Hematopoietic multipotent progenitor cell treated with erythropoietin and hydrocortisone succinate and interleukin-3 and kit ligand, for 8 days (in vitro differentiated cells): ENCODE data around the gene FUT4.
"Not testable (repeated sequence)": the region's sequence is repeated elsewhere in the genome, so short reads cannot be mapped to it uniquely, and the experiment has no call there.

ENCODE experiments used
- DNase-seq: peaks from one replicate; pipeline ENCODE4 v3.0.0-alpha.2; 2015

Gene FUT4

DNA sequence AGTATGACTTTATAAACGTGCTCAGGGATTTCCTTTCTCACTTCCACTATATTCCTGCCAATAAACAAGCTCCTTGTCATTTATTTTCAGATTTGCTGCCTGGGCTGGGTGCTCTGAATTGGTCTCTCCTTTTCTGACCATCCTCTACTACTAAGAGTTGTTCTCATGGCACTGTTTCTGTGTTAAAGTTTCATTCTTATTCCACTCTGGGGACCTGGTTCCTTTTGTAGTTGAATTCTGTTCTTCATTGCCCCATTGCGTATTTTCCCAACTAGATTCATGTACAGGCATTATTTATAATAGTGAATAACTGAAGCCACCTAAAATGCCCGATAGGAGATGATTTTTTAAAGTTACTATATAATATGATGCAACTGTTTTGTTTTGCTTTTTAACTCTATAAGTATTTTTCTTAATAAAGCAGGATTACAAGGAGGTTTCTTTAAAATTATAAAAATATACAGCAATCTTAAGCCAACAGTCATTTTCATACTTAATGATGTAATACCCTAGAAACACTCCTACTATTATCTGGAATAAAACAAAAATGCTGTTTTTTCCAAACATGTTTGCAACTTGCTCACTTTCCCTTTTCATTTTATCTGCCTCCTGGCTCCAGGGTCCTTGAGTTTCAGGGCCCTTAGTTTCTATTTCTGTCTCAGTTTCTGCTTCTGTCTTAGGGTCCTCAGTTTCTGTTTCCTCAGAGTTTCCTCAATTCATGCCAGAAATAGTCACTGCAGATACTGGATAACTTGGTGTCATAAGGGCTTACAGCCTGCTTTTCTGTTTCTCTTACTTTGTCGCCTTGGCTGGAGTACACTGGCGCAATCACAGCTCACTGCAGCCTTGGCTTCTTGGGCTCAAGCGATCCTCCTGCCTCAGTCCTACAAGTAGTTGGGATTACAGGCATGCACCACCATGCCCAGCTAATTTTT is 9.8 kb upstream of the FUT4 start:
- no peak for DNase-seq

- DNase-seq, result no peak
Observed at GRCh38 chr11:94536386-94536785, 7.3 kb upstream of the FUT4 start.

GRCh38 chr11:94537031-94537600 is 6.6 kb upstream of the FUT4 start:
- no peak for DNase-seq

GRCh38 chr11:94539420-94539819 is 4.3 kb upstream of the FUT4 start:
- no peak for DNase-seq

GRCh38 chr11:94544646-94545263 is 1.0 kb downstream of the FUT4 start:
- no peak for DNase-seq

GRCh38 chr11:94545264-94546161 is 1.8 kb downstream of the FUT4 start:
- DNase-seq, result no peak

- no peak for DNase-seq
Observed at GRCh38 chr11:94546162-94546470, 2.4 kb downstream of the FUT4 start.

DNA sequence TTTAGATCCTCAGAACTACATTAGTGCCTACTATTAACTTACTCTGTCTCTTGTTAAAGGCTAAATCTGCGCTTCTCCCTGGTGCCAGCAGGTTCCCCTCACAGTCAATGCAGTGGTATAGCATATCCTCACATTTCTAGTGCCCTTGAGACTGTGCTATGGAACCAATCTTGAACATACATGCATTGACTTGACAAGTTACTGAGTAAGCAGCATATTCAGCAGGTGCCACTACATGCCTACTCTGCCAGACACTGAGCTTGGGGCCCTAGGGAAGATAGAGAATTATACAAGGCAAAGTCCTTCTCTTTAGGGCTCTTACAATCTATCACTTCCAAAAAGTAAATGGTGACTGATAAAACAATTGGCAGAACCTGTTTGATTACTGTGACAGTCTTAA is 3.2 kb downstream of the FUT4 start:
- DNase-seq, result no peak

- peak; percentile 20 for DNase-seq
Observed at GRCh38 chr11:94549146-94549545, 5.4 kb downstream of the FUT4 start.

- no peak for DNase-seq
Observed at GRCh38 chr11:94550513-94550912, 6.8 kb downstream of the FUT4 start.

DNA sequence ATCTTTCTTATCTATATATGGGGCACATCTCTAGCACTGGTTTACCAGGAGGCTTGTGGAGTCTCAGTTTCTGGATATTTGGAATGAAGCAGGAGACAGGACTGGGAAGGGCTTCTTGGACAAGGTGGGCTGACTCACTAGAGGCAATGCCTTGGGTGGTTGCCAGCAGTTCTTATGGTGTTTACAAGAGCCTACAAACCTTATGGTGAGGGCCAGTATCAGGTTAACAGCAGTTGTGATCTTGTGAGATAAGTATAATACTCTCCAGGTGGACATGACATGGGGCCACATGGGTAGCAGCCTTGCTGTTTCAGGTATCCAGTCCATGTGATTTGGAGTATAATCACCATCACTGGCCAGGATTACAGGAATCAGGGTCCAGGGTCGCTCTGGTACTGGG is 10.2 kb downstream of the FUT4 start:
- DNase-seq, result peak; percentile 17

- not testable (repeated sequence) for DNase-seq
Observed at GRCh38 chr11:94555752-94556329, 12.1 kb downstream of the FUT4 start.

GRCh38 chr11:94557421-94557820 is 13.7 kb downstream of the FUT4 start:
- no peak for DNase-seq

DNA sequence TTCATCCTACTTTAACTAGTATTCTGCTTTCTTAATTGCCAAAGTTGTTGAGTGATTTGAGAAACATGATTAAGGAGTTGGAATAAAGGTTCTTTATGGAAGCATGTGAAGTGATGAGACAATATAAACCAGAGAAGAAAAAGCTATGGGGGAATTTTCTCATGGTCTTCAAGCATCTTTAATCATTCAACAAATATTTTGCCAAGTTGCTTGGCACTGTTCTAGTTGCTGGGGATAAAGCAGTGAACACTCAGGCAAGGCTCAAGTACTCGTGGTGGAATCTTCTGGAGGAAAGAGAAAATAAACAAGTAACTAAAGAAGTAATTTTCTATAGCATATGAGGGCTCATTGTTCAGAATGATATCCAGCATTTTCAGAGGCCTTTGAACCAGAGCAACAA is 14.3 kb downstream of the FUT4 start:
- no peak for DNase-seq

DNA sequence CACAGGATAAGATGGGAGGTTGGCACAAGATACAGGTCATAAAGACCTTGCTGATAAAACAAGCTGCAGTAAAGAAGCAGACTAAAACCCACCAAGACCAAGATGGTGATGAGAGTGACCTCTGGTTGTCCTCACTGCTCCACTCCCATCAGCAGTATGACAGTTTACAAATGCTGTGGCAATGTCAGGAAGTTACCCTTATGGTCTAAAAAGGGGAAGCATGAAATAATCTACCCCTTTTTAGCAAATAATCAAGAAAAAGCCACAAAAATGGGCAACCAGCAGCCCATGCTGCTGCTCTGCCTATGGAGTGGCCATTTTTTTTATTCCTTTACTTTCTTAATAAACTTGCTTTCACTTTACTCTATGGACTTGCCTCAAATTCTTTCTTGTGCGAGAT is 14.7 kb downstream of the FUT4 start:
- DNase-seq, result peak; percentile 12

GRCh38 chr11:94558932-94559331 is 15.2 kb downstream of the FUT4 start:
- DNase-seq, result no peak

DNA sequence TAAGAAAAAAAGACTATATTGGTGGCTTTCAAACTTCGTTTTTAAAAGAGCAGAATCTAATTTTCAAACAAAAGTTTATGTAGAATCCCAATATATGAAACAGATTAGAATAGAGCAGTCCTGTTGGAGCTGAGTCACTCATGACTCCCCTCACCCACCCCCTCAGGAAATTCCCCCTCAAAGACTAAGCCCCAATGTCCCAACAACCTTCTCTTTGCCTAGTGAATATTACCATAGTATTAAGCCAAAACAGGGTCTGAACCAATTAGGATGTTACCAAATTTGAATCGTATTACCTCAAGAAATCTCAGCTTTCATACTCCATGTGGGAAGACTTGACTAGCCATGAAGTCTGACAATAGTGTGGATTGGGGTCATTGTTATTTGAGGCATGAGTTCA is 15.6 kb downstream of the FUT4 start:
- no peak for DNase-seq

- DNase-seq, result no peak
Observed at GRCh38 chr11:94560834-94561233, 17.1 kb downstream of the FUT4 start.

DNA sequence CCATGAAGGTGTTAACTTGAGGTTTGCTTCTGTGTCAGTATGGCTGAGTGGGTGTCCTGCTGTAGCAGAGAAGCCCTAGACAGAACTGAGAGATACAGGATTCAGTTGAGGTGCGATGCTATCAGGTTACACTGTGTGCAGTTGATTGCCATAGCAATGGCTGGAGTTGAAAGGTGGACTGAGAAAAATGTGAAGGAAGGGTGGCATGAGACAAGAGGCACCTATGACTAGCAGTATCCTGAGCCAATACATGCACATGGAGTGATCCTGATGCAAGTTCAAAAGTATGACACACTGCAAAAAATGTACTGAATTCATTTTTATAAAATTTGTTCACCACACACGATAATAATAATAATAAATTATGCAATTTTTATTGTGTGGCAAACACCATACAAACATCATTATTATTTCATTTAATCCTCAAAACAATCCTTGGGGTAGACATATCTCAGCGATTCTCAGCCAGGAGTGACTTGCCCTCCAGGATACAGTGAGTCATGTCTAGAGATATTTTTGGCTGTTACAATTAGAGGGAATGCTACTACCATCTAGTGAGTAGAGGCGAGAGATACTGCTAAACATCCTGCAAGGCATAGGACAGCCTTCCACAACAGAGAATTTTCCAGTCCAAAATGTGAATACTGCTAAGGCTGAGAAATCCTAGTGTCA is 19.6 kb downstream of the FUT4 start:
- no peak for DNase-seq

DNA sequence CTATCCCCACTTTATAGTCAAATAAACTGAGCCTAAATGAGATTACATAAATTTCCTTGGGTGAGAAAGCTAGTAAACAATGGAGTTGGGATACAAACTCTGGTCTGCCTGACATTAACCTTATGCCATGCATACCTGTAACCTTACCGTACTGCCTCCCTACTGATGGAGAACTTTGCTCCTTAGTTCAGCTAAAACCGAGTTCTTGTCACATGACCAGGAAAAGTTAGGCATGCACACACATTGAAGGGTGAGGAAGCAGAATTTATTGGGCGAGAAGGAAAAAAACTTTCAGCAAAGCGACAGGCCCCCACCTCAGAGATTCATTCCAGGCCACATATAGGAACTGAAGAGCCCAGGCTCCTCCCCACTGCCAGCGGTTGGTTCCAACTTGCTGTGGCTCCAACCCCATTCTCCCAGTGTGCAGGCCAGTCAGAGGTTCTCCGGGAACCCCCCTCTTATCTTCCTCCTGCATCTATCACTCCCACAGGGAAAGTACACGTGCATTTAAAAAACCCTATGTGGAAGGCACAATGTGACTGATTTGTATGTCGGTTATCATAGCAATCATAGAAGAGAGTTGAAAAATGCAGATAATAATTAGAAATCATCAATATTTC is 20.2 kb downstream of the FUT4 start:
- DNase-seq, result no peak

DNA sequence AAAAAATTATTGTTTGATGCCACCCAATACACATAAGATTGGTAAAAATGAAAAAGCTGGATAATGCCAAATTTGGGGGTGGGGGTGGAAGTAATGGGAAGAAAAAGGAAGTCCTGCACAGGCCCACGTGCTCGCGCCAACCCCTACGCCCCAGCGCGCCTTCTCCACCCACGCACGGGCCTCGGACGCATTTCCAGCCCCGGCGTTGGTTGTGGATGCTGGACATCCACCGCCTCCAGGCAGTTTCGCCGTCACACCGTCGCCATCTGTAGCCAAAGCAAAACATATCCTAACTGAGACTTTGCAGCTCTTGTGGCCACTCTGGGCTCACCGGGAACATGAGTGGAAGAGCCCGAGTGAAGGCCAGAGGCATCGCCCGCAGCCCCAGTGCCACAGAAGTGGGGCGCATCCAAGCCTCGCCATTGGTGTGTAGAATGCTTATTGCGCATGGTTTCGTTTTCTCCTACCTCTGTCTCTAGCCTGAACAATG is 23.5 kb downstream of the FUT4 start, which contains the start of gene PIWIL4:
Gene PIWIL4, plus strand, starts transcription at position 188 of the 490 bp plus-strand sequence. Its CDS starts 151 bp downstream, at position 339.
- DNase-seq, result no peak
